HK-2 (cell line): Measurements from ENCODE around the gene SLC24A3.
"Not testable (repeated sequence)": the region's sequence is repeated elsewhere in the genome, so short reads cannot be mapped to it uniquely, and the experiment has no call there.

Experiments used
- DNase-seq: peaks from one replicate; pipeline ENCODE4 v3.0.0-alpha.2; 2018; ENCODE audit not compliant: unreplicated experiment

Gene SLC24A3

GRCh38 chr20:19628570-19629134 is 416.2 kb downstream of the SLC24A3 start:
- DNase-seq: peak; percentile 66

- DNase-seq: no peak
Measured at GRCh38 chr20:19631410-19631809, 419.0 kb downstream of the SLC24A3 start.

GRCh38 chr20:19633985-19634384 is 421.5 kb downstream of the SLC24A3 start:
- no peak for DNase-seq

GRCh38 chr20:19639471-19640045 is 427.1 kb downstream of the SLC24A3 start:
- DNase-seq: not testable (repeated sequence)

- no peak for DNase-seq
Measured at GRCh38 chr20:19642860-19643259, 430.4 kb downstream of the SLC24A3 start.

- DNase-seq: no peak
Measured at GRCh38 chr20:19644085-19644484, 431.6 kb downstream of the SLC24A3 start.

- no peak for DNase-seq
Measured at GRCh38 chr20:19646963-19647362, 434.5 kb downstream of the SLC24A3 start.

GRCh38 chr20:19648024-19648423 is 435.6 kb downstream of the SLC24A3 start:
- DNase-seq: no peak

- no peak for DNase-seq
Measured at GRCh38 chr20:19649041-19649440, 436.6 kb downstream of the SLC24A3 start.

GRCh38 chr20:19652591-19653026 is 440.2 kb downstream of the SLC24A3 start:
- no peak for DNase-seq

GRCh38 chr20:19653327-19653726 is 440.9 kb downstream of the SLC24A3 start:
- DNase-seq: no peak

- DNase-seq: no peak
Measured at GRCh38 chr20:19654921-19655320, 442.5 kb downstream of the SLC24A3 start.

- no peak for DNase-seq
Measured at GRCh38 chr20:19658137-19658536, 445.7 kb downstream of the SLC24A3 start.

GRCh38 chr20:19659448-19659847 is 447.0 kb downstream of the SLC24A3 start:
- DNase-seq: no peak

GRCh38 chr20:19660808-19661378 is 448.5 kb downstream of the SLC24A3 start:
- no peak for DNase-seq

GRCh38 chr20:19661717-19662636 is 449.5 kb downstream of the SLC24A3 start:
- peak; percentile 61 for DNase-seq

GRCh38 chr20:19662637-19662995 is 450.2 kb downstream of the SLC24A3 start:
- DNase-seq: no peak

- DNase-seq: no peak
Measured at GRCh38 chr20:19668418-19668817, 456.0 kb downstream of the SLC24A3 start.

- DNase-seq: no peak
Measured at GRCh38 chr20:19670829-19671228, 458.4 kb downstream of the SLC24A3 start.

- DNase-seq: no peak
Measured at GRCh38 chr20:19671374-19671773, 458.9 kb downstream of the SLC24A3 start.

GRCh38 chr20:19672498-19672897 is 460.1 kb downstream of the SLC24A3 start:
- no peak for DNase-seq

- no peak for DNase-seq
Measured at GRCh38 chr20:19673575-19673974, 461.1 kb downstream of the SLC24A3 start.

- no peak for DNase-seq
Measured at GRCh38 chr20:19676202-19676601, 463.8 kb downstream of the SLC24A3 start.
